LNCAP (cell line): ENCODE results near the gene COQ4.

ENCODE experiments used
- TF ChIP-seq, protein P1 (sequence below): fragments of 450-650 bp; IDR thresholded peaks from 2 replicates; pipeline ENCODE4 v1.5.1; 2017; ENCODE audit warnings: mild to moderate bottlenecking

The COQ4 gene

DNA sequence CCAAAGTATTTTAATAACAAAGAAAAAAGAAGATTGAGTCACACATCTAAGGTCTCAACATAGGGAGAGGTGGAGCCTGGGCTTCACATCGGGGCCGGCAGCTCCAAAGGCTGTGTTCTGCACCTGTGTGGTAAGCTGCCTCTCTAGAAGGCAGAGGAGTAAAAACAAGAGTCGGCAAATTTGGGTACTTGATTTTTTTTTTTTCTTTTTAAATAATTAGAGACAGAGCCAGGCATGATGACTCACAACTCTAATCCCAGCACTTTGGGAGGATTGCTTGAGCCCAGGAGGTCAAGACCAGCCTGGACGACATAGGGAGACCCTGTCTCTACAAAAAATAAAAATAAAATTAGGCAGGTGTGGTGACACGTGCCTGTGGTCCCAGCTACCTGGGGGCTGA, 53.2 kb downstream of the COQ4 start:
- TF ChIP-seq, protein P1, sequence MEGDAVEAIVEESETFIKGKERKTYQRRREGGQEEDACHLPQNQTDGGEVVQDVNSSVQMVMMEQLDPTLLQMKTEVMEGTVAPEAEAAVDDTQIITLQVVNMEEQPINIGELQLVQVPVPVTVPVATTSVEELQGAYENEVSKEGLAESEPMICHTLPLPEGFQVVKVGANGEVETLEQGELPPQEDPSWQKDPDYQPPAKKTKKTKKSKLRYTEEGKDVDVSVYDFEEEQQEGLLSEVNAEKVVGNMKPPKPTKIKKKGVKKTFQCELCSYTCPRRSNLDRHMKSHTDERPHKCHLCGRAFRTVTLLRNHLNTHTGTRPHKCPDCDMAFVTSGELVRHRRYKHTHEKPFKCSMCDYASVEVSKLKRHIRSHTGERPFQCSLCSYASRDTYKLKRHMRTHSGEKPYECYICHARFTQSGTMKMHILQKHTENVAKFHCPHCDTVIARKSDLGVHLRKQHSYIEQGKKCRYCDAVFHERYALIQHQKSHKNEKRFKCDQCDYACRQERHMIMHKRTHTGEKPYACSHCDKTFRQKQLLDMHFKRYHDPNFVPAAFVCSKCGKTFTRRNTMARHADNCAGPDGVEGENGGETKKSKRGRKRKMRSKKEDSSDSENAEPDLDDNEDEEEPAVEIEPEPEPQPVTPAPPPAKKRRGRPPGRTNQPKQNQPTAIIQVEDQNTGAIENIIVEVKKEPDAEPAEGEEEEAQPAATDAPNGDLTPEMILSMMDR = no peak

DNA sequence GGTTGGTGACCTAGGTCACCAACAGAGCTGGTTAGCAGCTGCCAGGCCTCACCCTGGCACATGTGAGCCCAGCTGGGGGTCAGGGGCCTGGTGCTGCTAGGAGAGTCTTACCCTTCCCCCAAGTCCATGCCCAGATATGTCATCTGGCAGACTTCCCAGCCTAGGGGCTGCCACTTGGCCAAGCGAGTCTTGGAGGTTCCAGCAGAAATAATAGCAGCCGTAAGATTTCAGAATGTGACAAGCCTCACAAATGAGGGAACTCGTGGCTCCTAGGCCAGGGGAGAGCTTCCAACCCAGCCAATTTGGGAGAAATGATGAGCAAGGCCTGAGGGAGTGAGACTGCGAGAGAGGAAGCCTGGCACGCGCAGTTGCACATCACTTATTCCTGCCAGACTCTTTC, 59.6 kb downstream of the COQ4 start:
- TF ChIP-seq, protein P1 = no peak

- TF ChIP-seq, protein P1 = no peak
These were observed 60.5 kb downstream of the COQ4 start for GRCh38 chr9:128383007-128383753.
